Stomach (tissue), 4 donors: ENCODE data around the gene CCDC38.

Experiments used
- CTCF ChIP-seq, 7 experiments: fragments of 450-650 bp in 4 of 7; fragments of 200-600 bp in 3 of 7; sonication (generic) in 3 of 7; IDR thresholded peaks; one replicate each; pipeline ENCODE4 v1.5.1; 2016 to 2019; ENCODE audit warnings: antibody characterized with exemption in 7 of 7, control low read depth in 2 of 7, mild to moderate bottlenecking in 1 of 7
- EP300 ChIP-seq: sonication (generic); formaldehyde crosslinking; IDR thresholded peaks from one replicate; pipeline ENCODE4 v1.6.1; 2017; ENCODE audit warnings: antibody characterized with exemption
- POLR2A ChIP-seq, 4 donors: fragments of 450-650 bp; IDR thresholded peaks; one replicate each; pipeline ENCODE4 v1.6.1; 2016; ENCODE audit warnings: antibody characterized with exemption in 4 of 4, control low read depth in 2 of 4, mild to moderate bottlenecking in 1 of 4, moderate library complexity in 1 of 4
- POLR2AphosphoS5 ChIP-seq, 3 donors: sonication (generic); formaldehyde crosslinking; IDR thresholded peaks; one replicate each; pipeline ENCODE4 v1.6.1; 2016; ENCODE audit warnings: antibody characterized with exemption in 3 of 3

- TF ChIP-seq POLR2AphosphoS5 (IDR thresholded peaks at IDR 0.05) (no peak), POLR2A (IDR thresholded peaks at IDR 0.05) (no peak), CTCF (IDR thresholded peaks at IDR 0.05) (no peak), EP300 (no peak)
These were observed 83.0 kb downstream of the CCDC38 start for GRCh38 chr12:95859344-95859816.
